ENCODE results near the gene PRPF38B.
"Not testable (repeated sequence)": the region's sequence is repeated elsewhere in the genome, so short reads cannot be mapped to it uniquely, and the experiment has no call there.

Gene PRPF38B

DNA sequence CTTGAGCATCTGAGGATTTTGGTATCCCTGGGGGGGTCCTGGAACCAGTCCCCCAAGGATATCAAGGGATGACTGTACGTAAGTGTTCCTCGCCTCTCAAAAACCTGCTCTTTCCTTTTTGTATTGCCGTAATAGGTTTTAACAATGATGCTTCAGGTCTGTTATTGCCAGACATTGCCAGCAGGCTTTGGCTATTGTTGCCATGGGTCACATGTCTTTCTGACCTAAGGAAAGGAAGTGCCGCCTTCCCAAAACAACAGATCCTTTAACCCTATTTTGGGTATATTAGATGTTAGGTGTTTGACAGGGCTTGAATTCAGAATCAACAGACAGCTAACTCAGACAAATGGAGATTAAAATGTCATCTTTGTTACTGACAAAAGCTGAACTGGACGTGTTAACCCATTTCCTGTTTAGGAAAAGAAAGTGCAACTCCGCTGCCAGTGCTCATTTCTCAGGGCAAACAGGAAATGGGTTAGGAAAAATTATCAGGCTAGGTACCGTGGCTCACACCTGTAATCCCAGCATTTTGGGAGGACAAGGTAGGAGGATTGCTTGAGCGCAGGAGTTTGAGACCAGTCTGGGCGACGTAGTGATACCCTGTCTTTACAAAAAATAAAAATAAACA lies 12.4 kb upstream of the PRPF38B start:
- DNase-seq: no peak

DNA sequence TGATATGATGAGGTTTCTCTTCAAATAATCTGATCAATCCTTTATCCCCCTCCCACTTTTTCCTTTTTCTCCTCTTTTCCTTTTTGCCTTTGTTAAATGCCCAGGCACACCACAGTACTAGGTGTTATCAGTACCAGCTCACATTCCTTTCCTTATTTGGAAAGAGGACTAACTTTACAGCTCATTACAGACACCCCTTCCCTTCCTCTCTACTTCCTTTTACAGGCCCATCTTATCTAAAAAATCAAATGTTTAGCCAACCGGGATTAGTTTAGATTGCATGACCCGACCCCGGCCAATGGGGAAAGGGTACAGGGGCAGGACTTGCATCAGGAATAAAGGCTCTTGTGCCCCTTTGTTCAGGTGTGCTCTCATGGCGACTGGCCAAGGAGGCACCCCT lies 10.4 kb upstream of the PRPF38B start:
- not testable (repeated sequence) for DNase-seq

DNA sequence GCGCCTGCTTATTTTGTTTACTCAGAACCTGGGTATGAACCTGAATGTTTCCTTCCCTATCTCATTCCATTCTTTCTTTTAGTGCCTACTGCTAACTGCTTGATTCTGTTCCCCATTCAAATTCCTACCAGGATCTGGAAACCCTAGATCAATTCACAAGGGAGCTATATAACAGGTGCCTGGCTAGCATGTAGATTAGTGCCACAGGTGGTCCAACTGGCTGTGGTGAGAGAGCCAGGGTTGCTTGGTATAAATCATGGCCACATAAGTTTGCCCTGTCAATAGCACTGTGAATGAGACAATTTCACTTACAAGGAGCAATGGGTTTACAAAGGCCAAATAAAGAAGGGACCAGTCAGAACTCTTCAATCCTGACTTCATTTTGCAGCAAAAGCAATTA lies 6.6 kb upstream of the PRPF38B start:
- no peak for DNase-seq

DNA sequence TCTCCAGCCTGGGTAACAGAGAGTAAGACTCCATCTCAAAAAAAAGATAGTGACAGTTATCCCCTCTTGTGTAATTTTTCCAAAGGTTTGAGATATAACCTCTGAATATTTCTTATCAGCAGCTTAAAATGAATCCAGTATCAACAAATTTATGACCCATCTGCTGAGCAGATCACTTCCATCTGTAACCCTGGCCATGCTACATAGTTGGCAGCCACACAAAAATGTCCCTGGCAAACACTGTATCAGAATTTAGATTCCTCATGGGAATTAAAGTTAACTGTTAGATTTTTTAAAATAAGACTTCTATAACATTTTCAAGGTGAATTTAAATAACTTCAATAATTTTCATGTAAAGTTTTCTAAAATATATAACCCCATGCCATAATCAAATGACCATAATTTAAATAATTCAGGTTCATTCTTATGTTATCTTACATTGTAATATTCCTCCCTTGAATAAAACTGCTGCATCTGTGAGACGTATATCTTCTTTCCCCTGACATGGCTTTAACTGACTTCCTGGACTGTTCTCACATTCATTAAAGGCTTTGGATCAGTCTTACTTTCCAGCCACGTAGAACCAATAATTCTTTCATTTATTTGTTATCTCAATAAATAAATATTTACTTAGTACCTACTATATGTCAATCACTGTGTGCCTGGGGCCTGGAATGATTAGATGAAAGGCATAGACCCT lies 5.3 kb upstream of the PRPF38B start:
- DNase-seq: no peak

DNA sequence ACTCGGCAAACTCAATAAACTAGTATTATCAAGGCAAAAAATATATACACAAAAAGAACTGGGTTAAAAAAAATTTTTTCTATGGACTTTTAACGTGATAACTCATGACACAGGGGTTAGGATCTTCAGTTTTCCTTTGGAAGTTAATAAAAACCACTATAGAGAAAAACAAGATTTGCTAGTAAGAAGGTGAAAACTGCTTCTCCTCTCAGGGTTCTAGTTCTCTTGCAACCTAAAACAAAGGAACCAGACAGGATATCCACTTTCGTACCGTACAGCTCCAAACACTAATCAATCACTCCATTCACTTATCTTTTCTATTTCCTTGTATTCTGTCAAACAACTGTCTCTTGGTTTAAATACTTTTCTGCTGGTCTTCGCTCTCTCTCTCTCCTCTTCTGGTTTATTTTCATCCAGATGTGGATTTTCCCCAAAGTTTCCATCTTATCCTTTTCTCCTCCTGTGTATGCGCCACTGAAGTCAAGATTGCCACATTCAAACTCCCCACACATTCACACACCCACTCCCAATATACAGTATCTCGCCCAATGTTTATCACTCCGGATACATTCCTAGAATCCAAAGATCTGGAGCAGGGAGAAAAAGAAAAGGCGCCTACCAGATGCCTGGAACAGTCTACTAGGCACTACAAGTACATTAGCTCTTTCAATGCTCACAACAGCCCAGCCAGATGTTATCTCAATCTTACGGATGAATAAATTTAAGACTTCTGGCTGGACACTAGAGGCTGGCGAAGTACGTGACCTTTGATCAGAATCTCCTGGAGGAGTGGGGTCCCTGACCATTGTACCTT lies 775 bp upstream of the PRPF38B start:
- DNase-seq: no peak

DNA sequence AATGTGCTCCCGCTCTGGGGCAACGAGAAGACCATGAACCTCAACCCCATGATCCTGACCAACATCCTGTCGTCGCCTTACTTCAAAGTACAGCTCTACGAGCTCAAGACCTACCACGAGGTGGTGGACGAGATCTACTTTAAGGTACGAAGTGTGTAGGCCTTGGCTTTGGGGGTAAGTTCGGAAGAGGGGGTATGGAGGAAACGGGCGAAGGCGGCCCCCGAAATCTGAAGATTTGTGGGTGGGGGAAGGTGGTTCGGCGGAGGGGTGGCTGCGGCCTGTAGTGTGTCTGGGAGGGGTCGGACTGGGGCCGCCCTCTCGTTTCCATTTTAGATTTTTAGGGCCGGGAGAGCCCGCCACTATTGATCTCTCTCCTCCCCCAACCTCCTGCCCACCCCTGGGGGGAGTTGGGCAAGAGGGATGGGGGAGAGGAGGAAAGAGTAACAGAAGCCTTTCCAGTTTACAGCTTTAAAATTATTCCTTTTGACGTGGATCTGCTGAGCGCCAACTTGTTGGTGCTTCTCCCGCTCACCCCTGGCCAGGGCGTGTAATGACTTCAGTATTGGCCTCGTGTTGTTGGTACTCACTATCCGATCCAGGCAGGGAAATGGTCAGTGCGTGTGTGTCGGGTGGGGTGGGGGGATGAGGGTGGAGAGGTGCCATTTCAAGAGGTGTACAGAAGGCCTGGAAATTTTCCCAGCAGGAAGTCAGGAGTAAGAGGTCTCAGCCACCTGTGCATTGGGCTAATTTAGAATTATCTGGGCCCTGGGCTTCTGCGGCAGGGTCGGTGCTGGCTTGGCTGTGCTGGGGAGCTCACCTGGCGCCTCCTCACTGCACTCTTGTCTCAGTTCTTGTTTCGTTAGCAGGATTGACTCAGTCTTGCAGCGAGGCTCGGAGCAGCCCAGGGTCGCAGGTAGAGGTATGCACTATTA lies 880 bp downstream of the PRPF38B start:
- no peak for DNase-seq

DNA sequence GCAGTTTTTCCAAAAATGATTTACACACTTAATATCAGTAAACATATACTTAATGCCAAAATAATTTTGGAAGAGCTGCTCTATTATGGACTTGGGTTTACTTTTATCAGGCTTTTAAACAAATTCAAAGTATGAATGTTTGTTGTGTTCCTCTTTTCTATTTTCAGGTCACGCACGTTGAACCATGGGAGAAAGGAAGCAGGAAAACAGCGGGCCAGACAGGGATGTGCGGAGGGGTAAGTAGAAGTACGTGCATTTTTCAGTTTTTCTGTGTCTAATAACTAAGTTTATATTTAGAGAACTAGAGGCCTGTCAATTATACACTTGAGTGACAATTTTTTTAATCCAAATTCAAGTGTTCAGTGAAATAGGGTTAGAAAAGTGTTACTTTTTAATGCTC lies 3.4 kb downstream of the PRPF38B start:
- no peak for DNase-seq

DNA sequence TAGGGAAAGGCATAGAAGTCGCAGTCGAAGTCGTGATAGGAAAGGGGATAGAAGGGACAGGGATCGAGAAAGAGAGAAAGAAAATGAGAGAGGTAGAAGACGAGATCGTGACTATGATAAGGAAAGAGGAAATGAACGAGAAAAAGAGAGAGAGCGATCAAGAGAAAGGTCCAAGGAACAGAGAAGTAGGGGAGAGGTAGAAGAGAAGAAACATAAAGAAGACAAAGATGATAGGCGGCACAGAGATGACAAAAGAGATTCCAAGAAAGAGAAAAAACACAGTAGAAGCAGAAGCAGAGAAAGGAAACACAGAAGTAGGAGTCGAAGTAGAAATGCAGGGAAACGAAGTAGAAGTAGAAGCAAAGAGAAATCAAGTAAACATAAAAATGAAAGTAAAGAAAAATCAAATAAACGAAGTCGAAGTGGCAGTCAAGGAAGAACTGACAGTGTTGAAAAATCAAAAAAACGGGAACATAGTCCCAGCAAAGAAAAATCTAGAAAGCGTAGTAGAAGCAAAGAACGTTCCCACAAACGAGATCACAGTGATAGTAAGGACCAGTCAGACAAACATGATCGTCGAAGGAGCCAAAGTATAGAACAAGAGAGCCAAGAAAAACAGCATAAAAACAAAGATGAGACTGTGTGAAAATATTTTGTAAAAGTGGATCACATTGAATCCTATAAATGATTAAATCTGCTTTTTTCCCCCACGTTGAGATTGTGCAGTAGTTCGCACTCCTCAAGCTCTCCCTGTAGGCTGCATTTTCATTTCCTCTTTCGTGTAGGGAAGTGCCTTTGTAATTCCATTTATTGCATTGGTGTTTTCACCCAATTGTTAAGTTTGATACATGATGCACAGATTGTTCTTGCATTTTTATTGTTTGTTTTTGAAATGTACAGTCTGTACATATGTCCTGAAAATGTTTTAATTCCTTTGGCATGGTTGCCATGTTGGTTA lies 7.5 kb downstream of the PRPF38B start:
- no peak for DNase-seq

DNA sequence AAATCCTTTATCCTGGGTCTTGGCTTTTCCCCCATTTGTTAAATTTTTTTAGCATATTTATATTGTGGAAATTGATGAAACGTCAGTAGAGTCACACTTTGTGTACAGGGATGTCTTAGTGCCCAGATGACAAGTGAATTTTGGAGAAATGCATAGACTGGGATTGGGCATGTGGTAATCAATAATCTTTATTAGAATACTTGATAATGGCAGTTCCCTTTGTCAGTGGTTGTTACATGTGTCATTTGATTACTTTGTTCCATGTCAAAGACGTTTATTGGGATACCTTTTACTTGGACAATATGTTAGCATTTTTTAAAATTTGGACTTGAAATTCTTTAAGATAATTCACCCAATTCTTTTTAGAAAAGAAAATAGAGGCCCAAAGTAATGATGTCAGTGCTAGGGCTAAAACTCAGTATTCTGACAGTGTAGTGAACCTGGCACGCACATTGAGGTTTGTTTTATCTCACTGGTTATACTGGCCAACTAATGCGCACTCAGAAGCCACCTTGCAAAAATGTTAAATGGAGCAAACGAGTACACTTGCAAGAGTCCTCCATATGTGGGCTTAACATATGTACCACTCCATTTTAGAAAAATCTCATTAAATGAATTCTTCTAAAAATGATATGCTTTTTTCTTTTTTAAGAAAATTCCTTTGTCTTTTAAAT lies 9.2 kb downstream of the PRPF38B start:
- no peak for DNase-seq

DNA sequence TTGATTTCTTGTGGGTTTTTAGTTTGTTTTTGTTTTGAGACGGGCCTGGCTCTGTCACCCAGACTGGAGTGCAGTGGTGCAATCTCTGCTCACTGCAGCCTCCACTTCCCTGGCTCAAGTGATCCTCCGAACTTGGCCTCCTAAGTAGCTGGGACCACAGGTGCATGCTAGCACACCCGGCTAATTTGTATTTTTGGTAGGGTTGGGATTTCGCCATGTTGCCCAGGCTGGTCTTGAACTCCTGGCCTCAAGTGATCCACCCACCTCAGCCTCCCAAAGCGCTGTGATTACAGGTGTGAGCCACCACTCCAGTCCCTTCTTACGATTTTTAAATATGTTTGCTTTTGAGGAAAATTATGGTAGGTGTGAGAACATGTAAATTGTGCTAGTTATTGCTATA lies 10.0 kb downstream of the PRPF38B start:
- DNase-seq: not testable (repeated sequence)

DNA sequence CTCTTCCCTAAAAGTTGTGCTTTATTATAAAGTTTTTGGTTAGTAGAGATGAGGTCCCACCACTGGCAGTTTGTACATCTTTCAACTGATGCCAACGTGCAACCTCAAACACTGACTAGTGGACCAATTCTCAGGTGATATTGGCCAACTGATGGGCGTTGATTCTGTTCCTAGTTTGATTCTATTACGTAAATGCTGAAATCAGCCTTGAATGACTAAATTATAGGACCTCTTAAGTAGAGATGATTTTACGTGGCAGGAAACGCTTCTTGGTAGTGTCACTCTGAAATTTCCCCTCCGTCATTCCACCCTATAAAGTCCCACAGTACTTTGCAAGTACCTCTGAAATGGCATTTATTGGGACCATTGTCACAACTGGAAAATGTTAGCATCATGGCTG lies 11.8 kb downstream of the PRPF38B start:
- no peak for DNase-seq

DNA sequence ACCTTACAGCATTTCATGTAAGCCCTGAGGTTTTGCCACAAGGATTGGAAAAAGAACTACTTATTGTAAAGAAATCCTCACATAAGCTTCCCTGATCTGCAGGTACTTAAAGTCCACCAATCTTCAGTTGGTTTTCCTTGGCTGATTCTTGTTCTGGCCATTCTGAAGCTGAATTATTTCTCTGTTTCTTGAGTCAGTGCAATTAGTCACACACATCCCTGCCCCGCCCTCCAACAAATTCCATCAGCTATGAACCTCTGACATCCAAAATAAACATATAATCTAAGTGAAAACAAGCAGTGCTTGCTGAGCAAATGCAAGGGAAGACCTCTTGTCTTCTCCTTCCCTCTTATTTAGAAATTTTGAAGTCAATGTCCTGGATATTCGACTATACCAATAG lies 12.4 kb downstream of the PRPF38B start:
- no peak for DNase-seq

DNA sequence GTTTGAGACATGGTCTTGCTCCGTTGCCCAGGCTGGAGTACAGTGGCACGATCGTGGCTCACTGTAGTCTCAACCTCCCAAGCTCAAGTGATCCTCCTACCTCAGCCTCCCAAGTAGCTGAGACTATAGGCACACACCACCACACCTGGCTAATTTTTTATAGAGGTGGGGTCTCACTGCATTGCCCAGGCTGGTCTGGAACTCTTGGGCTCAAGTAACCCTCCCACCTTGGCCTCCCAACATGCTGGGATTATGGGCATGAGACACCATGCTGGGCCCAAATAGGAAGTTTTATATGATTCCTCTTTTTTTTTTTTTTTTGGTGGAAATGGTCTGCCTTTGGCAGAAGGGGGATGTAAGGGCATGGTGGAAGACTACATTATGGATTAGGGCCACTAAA lies 14.5 kb downstream of the PRPF38B start:
- DNase-seq: no peak

DNA sequence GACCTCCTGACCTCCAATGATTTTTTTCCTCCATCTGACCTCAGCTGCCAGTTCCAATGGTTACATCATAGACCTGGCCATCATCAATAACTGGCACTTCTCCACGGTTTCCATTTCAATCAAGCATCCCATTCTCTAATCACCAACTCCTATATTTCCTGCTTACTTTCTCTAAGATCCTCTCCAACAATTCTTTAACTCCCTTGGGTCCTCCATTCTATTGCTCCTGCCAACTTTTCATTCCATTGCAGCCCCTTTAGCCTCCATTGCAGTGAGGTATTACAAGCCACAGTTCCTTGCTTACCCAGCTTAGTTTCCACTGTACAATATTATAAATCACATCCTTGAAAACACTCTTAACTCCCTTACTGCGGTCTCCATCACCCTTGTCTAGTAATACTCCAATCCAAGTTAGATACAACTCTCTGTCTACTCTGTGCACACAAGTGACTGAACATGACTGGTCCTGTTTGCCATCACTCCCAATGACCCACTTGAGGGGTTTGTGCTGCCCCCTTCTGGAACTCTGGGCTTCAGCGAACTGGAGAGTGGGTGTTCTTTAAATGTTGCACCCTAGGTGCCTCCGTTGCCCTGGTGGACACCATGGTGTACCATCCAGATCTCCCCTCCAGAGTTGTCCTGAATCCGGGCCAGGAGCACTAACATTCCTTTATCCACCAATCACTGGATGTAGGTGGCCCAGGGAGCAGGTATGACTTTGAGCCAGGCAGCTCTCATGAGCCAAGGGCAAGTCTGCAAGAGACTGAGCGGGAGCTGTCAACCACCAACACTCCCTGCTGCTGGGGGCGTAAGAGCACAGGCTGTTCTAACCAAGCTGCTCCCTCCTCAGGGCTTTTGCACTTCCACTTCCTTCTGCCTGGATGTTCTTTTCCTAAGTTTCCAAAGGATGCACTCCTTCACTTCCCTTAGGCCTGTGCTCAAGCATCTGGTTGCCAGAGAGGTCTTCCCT lies 16.9 kb downstream of the PRPF38B start:
- no peak for DNase-seq

DNA sequence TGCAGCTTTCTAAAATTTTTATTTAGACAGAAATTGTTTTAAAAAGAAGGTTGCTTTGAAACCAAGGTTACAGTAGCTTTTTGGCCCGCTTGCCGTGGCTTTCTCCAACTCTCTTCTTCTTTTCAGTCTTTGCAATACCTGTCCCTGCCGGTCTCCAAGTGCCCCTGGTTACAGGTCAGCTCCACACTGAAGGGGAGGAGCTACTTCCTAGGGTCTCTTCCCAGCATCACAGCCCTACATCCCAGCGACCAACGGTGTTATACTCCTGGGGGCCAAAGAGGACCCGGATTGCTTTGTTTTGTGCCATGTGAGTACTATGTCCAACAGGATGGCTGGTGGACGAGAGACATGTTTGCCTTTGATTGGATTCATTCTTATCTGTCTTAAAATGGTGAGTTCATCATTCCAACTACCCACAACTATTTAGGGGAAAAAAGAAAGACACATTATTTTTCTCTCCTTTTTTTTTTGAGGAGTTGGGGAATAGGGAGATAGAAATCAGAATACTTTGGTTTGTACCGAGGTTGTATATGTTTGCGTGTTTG lies 20.6 kb downstream of the PRPF38B start, which contains the start of gene FNDC7:
TSS of gene FNDC7 (plus strand) at position 303 of the 545 bp plus-strand sequence. CDS start at position 329, 26 bp downstream.
- peak; percentile 66 for DNase-seq

DNA sequence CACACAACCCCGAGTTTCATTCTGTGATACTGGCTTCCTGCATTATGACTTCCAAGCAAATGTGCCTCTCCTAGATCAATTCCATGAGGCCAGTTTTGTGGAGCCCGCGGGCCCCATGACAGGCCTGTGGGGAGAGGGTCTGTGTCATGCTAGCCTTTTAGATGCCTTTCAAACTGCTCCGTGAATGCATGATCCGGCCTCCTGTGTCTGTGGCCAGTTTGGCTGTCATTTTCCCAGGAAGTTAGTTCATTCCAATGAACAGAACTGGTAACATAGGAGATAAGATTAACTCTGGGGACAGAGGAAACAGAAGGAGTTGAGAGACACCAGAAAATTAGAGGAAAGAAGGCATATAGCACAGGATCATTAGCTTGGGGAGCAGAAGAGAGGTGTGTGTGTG lies 23.8 kb downstream of the PRPF38B start:
- DNase-seq: no peak

DNA sequence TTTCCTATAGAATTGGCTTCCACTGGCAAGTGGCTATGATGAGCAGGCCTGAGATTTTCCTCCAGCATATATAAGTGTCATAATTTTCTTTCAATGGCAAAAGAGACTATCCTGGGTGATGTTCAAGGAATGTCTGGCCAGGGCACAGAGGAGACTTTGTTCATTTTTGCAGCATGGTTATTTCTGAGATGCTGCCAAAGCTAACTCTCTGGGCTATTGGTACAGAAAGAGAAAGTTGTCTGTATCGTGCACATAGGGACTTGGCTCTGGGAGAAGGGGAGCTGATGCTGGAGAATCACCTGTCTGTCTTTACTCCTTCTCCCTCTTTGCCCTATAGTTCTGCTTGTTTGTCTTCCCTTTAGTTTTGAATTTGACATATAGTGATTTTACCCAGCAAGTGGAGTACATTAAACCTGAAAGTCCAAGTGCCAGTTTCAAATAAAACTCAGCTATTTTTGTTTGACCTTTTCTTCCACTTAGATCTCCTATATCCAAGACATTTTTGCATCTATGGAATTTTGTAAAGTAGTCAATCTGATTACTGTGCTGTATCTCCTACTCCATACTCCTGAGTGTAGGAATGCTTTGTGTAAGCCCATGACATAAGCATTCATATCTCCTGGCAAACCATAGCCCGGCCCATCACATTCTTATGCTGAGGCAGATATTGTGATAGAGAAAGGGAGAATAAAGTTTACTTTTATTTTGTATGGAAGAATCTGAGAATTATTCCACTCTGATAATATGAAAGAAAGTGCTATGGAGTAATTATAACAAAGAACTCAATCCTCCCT lies 24.5 kb downstream of the PRPF38B start:
- DNase-seq: no peak

DNA sequence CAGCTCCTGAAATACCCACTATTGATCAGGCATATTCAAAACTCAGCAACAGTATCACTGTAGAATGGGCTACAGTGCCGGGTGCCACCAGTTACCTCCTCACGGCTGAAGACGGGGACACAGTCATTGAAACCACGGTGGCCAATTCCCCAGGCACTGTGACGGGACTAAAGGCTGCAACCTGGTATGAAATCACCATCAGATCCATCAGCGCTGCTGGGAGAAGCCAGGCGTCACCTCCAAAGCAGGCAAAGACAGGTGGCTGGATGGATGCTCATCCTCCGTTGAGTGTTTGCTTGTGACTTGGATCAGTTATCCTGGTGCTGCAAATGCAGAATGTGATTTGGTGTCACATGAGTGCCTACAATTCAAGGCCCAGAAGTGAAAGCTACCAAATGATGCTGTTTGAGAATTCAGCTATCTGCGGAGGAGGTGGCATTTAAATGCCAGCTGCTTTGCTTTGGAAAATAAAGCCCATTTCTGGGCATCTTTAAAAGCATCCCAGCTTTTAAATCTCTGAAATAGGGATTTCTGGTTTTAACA lies 25.7 kb downstream of the PRPF38B start:
- DNase-seq: no peak
